HEK293 (cell line): Measurements from ENCODE around the gene CNRIP1.
A peak's percentile ranks its signal among the peaks of the same experiment; 100 is the strongest.

Experiments used
- CTCF ChIA-PET: fragments of 350-600 bp; formaldehyde crosslinking; extraction: SDS; loops from one replicate; lab custom pipeline; 2021; ENCODE audit warnings: antibody characterized with exemption; lab: Yijun Ruan, JAX
- POLR2A ChIA-PET: fragments of 300-600 bp; formaldehyde crosslinking; extraction: SDS; loops from one replicate; lab custom pipeline; 2020; ENCODE audit warnings: antibody characterized with exemption, inconsistent platforms; lab: Yijun Ruan, JAX
- H3K27ac ChIP-seq: fragments of 200-500 bp; sonication (Bioruptor generic); 2 replicates; pipeline ENCODE4 v1.5.1; 2014; ENCODE audit warnings: low read depth, low read length, control low read depth, inconsistent platforms; ENCODE audit errors: extremely low read depth
- H3K36me3 ChIP-seq, 2 experiments: fragments of 200-500 bp in 1 of 2; sonication (Bioruptor generic) in 1 of 2; 1 replicate in 1 of 2; 2 replicates in 1 of 2; pipeline ENCODE4 v1.5.1; 2014 to 2017; ENCODE audit warnings: inconsistent platforms in 2 of 2, low read length in 2 of 2; ENCODE audit not compliant: control insufficient read depth in 2 of 2, insufficient read depth in 1 of 2
- H3K4me1 ChIP-seq: fragments of 200-500 bp; sonication (Bioruptor generic); 2 replicates; pipeline ENCODE4 v1.5.1; 2014; ENCODE audit warnings: mild to moderate bottlenecking, low read length, inconsistent platforms; ENCODE audit not compliant: control insufficient read depth, insufficient read depth
- H3K4me3 ChIP-seq: 2 replicates; pipeline ENCODE4 v1.5.1; 2011; ENCODE audit warnings: low read depth, mild to moderate bottlenecking, control low read depth, low read length, moderate library complexity
- H3K9me3 ChIP-seq: fragments of 200-500 bp; sonication (Bioruptor generic); 2 replicates; pipeline ENCODE4 v1.5.1; 2014; ENCODE audit warnings: low read depth, low read length, inconsistent platforms; ENCODE audit not compliant: control insufficient read depth, insufficient read depth
- BCL11A ChIP-seq: fragments of 450-650 bp; formaldehyde crosslinking; IDR thresholded peaks from 2 replicates; pipeline ENCODE4 v1.5.1; 2016; ENCODE audit warnings: low read depth, missing biosample characterization, missing genetic modification characterization
- GLIS1 ChIP-seq: fragments of 450-650 bp; formaldehyde crosslinking; IDR thresholded peaks from 2 replicates; pipeline ENCODE4 v1.5.1; 2016; ENCODE audit warnings: missing biosample characterization, missing genetic modification characterization
- HOXD13 ChIP-seq: sonication (generic); formaldehyde crosslinking; IDR thresholded peaks from 2 replicates; pipeline ENCODE4 v1.8.0; 2022; ENCODE audit warnings: missing genetic modification reagents, borderline replicate concordance
- KLF8 ChIP-seq: fragments of 450-650 bp; formaldehyde crosslinking; IDR thresholded peaks from 2 replicates; pipeline ENCODE4 v1.5.1; 2016; ENCODE audit warnings: missing biosample characterization, missing genetic modification characterization
- SCRT2 ChIP-seq: fragments of 450-650 bp; formaldehyde crosslinking; IDR thresholded peaks from 2 replicates; pipeline ENCODE4 v1.5.1; 2016; ENCODE audit warnings: missing biosample characterization, missing genetic modification characterization
- ZBTB17 ChIP-seq: fragments of 450-650 bp; formaldehyde crosslinking; IDR thresholded peaks from 2 replicates; pipeline ENCODE4 v1.5.1; 2016; ENCODE audit warnings: missing biosample characterization, missing genetic modification characterization
- ZNF16 ChIP-seq: fragments of 450-650 bp; formaldehyde crosslinking; IDR thresholded peaks from 2 replicates; pipeline ENCODE4 v1.5.1; 2016; ENCODE audit warnings: low read depth, missing biosample characterization, missing genetic modification characterization
- ZNF366 ChIP-seq: fragments of 450-650 bp; formaldehyde crosslinking; conservative IDR thresholded peaks from 2 replicates; pipeline ENCODE4 v1.5.1; 2016; ENCODE audit warnings: missing biosample characterization, missing genetic modification characterization
- ZNF404 ChIP-seq: fragments of 450-650 bp; formaldehyde crosslinking; IDR thresholded peaks from 2 replicates; pipeline ENCODE4 v1.5.1; 2017; ENCODE audit warnings: missing biosample characterization, missing genetic modification characterization
- ZNF555 ChIP-seq: fragments of 450-650 bp; formaldehyde crosslinking; conservative IDR thresholded peaks from 2 replicates; pipeline ENCODE4 v1.5.1; 2017; ENCODE audit warnings: missing biosample characterization, mild to moderate bottlenecking, missing genetic modification characterization, inconsistent platforms
- ZSCAN23 ChIP-seq: fragments of 450-650 bp; formaldehyde crosslinking; IDR thresholded peaks from 2 replicates; pipeline ENCODE4 v1.5.1; 2016; ENCODE audit warnings: missing biosample characterization, missing genetic modification characterization
- ZXDB ChIP-seq: fragments of 450-650 bp; formaldehyde crosslinking; IDR thresholded peaks from 2 replicates; pipeline ENCODE4 v1.5.1; 2016; ENCODE audit warnings: missing biosample characterization, missing genetic modification characterization
- TF ChIP-seq, protein P1 (sequence below): fragments of 450-650 bp; formaldehyde crosslinking; IDR thresholded peaks from 2 replicates; pipeline ENCODE4 v1.5.1; 2017; ENCODE audit warnings: missing biosample characterization, missing genetic modification characterization
- TF ChIP-seq, protein P2 (sequence below): fragments of 450-650 bp; formaldehyde crosslinking; IDR thresholded peaks from 2 replicates; pipeline ENCODE4 v1.5.0; 2017; ENCODE audit warnings: missing biosample characterization, missing genetic modification characterization, borderline replicate concordance
- TF ChIP-seq, protein P3 (sequence below): fragments of 450-650 bp; formaldehyde crosslinking; IDR thresholded peaks from 2 replicates; pipeline ENCODE4 v1.5.1; 2016; ENCODE audit warnings: missing biosample characterization, missing genetic modification characterization, borderline replicate concordance

Gene CNRIP1

DNA sequence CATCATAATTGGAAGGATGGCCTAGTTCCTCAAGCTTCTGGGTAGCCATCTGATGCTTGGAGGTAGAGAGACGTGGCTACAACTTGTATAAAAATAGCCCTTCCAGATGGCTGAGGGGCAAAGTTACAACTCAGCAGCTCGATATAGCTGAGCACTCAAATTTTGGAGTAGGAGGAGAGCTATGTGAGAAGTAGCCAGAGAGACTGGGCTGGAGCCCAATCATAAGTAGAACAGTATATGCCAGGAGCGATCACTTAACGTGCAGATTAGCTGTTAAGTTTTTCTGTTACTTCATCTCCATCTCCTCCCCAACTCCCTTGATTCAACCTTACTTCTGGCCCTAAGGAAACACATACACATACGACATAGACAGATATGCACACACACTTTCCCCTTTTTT is 28.8 kb downstream of the CNRIP1 start:
- no peak overlapping the region for H3K4me3 ChIP-seq
- CTCF ChIA-PET = interaction anchor here (1.0 to 4.2 kb wide), 11 partner anchors 8 to 168 kb away, joined by 3 to 30 read pairs (median 11); no protein-coding TSS in a partner anchor
- POLR2A ChIA-PET = no interaction called here

DNA sequence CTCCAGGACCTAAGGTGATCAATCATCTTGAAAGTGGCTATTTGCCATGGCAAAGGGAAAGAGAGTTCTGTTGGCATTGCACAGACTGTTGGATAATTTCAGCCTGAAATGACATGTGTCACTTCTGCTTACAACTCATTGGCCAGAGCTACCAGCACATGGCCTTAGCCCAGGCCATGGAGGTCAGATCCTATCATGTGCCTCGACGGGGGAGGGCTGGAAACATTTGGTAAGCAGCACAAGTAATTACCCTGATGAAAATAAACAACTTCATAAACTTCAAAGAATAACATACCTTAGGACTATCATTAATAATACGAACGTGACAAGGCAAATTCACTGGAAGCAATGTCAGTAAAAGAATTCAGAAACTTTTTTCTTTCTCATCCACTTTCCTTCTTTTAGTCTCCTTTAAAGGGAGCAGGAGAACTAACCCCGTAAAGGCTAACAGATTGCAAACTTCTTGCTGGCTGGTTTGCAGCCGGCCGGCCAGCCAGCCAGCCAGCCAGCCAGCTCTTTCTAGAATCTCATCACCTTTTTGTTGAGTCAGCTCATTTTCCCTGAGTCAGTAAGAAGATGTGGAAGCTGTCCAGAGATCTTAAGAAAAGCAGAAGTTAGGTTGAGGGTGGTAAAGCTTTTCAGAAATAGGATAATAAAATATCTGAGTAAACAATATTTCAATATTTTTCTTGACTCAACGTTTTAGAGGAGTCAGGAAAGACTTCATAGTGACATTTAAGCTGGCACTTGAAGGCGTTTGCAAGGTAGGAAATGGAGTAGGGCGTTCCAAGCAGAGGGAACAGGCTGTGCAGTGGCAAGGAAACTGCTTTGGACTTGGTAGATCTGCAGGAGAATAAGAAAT is 31.9 kb downstream of the CNRIP1 start:
- Histone ChIP-seq H3K27ac (no peak overlapping the region), H3K9me3 (no peaks in the 10 kb centered on the region), H3K36me3 (no peaks in the 10 kb centered on the region), H3K4me3 (no peak overlapping the region), H3K4me1 (no peaks in the 10 kb centered on the region)
- TF ChIP-seq ZBTB17 (tag by site-specific recombination) = peak; percentile 74; the same call in 1 of the 2 replicates
- TF ChIP-seq ZNF16 = no peak
- TF ChIP-seq ZSCAN23 (tag by site-specific recombination) = no peak
- TF ChIP-seq, protein P1, sequence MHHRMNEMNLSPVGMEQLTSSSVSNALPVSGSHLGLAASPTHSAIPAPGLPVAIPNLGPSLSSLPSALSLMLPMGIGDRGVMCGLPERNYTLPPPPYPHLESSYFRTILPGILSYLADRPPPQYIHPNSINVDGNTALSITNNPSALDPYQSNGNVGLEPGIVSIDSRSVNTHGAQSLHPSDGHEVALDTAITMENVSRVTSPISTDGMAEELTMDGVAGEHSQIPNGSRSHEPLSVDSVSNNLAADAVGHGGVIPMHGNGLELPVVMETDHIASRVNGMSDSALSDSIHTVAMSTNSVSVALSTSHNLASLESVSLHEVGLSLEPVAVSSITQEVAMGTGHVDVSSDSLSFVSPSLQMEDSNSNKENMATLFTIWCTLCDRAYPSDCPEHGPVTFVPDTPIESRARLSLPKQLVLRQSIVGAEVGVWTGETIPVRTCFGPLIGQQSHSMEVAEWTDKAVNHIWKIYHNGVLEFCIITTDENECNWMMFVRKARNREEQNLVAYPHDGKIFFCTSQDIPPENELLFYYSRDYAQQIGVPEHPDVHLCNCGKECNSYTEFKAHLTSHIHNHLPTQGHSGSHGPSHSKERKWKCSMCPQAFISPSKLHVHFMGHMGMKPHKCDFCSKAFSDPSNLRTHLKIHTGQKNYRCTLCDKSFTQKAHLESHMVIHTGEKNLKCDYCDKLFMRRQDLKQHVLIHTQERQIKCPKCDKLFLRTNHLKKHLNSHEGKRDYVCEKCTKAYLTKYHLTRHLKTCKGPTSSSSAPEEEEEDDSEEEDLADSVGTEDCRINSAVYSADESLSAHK (tag by site-specific recombination) = no peak
- POLR2A ChIA-PET = no interaction called here
- CTCF ChIA-PET = interaction anchor here (1.1 kb wide), 1 partner anchor 154 kb away, joined by 3 read pairs; no protein-coding TSS in a partner anchor

More for the DNA sequence above, 28.8 kb downstream of the CNRIP1 start:
- Histone ChIP-seq H3K4me1 (no peaks in the 10 kb centered on the region), H3K27ac (no peak overlapping the region), H3K36me3 (no peaks in the 10 kb centered on the region), H3K9me3 (no peaks in the 10 kb centered on the region)
- TF ChIP-seq, protein P2, sequence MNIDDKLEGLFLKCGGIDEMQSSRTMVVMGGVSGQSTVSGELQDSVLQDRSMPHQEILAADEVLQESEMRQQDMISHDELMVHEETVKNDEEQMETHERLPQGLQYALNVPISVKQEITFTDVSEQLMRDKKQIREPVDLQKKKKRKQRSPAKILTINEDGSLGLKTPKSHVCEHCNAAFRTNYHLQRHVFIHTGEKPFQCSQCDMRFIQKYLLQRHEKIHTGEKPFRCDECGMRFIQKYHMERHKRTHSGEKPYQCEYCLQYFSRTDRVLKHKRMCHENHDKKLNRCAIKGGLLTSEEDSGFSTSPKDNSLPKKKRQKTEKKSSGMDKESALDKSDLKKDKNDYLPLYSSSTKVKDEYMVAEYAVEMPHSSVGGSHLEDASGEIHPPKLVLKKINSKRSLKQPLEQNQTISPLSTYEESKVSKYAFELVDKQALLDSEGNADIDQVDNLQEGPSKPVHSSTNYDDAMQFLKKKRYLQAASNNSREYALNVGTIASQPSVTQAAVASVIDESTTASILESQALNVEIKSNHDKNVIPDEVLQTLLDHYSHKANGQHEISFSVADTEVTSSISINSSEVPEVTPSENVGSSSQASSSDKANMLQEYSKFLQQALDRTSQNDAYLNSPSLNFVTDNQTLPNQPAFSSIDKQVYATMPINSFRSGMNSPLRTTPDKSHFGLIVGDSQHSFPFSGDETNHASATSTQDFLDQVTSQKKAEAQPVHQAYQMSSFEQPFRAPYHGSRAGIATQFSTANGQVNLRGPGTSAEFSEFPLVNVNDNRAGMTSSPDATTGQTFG (tag by site-specific recombination) = no peak
- TF ChIP-seq GLIS1 = no peak
- no peak for TF ChIP-seq ZXDB (tag by site-specific recombination)
- TF ChIP-seq SCRT2 (tag by site-specific recombination) = no peak
- TF ChIP-seq HOXD13 (CRISPR knock-in tag) = no peak
- TF ChIP-seq, protein P3, sequence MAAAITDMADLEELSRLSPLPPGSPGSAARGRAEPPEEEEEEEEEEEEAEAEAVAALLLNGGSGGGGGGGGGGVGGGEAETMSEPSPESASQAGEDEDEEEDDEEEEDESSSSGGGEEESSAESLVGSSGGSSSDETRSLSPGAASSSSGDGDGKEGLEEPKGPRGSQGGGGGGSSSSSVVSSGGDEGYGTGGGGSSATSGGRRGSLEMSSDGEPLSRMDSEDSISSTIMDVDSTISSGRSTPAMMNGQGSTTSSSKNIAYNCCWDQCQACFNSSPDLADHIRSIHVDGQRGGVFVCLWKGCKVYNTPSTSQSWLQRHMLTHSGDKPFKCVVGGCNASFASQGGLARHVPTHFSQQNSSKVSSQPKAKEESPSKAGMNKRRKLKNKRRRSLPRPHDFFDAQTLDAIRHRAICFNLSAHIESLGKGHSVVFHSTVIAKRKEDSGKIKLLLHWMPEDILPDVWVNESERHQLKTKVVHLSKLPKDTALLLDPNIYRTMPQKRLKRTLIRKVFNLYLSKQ (tag by site-specific recombination) = no peak
- no peak for TF ChIP-seq ZNF555 (tag by site-specific recombination)
- no peak for TF ChIP-seq KLF8 (tag by site-specific recombination)
- TF ChIP-seq ZNF404 = no peak
- TF ChIP-seq ZNF366 (tag by site-specific recombination) = no peak
- TF ChIP-seq ZNF16 = no peak
- no peak for TF ChIP-seq BCL11A
